OCI-LY7 (cell line): ENCODE results near the gene PRDM1.

Experiments
- CTCF ChIP-seq: fragments of 200-600 bp; sonication (generic); conservative IDR thresholded peaks from 2 replicates; pipeline ENCODE4 v1.5.1; 2014; ENCODE audit warnings: mild to moderate bottlenecking, antibody characterized with exemption, low read length, moderate library complexity, mixed read lengths
- EZH2phosphoT487 ChIP-seq: fragments of 200-600 bp; sonication (generic); IDR thresholded peaks from 2 replicates; pipeline ENCODE4 v1.6.1; 2018; ENCODE audit warnings: low read depth, borderline replicate concordance, mild to moderate bottlenecking, mixed run types, antibody characterized with exemption, low read length, moderate library complexity, mixed read lengths

- no peak for TF ChIP-seq CTCF
- TF ChIP-seq EZH2phosphoT487, result no peak
Measured at GRCh38 chr6:106141441-106142237, 55.5 kb downstream of the PRDM1 start.
